Progenitor cell of endocrine pancreas (in vitro differentiated cells): ENCODE data around the gene GRID2. TPM values are rescaled to one million over a fixed set of nuclear protein-coding genes. Genes with fewer than 3 reads are reported as not detected.

Experiments
- DNase-seq: peaks from one replicate; pipeline ENCODE4 v3.0.0; 2021; ENCODE audit warnings: low spot score; ENCODE audit not compliant: unreplicated experiment
- H3K27ac Mint-ChIP-seq: 2 replicates; pipeline ENCODE4 v1.8.0; 2021; ENCODE audit warnings: mild to moderate bottlenecking, moderate library complexity, mixed read lengths
- H3K27me3 Mint-ChIP-seq: 2 replicates; pipeline ENCODE4 v1.8.0; 2021; ENCODE audit warnings: mixed read lengths
- H3K36me3 Mint-ChIP-seq: 2 replicates; pipeline ENCODE4 v1.8.0; 2022; ENCODE audit warnings: mixed read lengths; ENCODE audit not compliant: insufficient read depth
- H3K4me1 Mint-ChIP-seq: 2 replicates; pipeline ENCODE4 v1.8.0; 2021; ENCODE audit warnings: low read depth, mixed read lengths
- H3K4me3 Mint-ChIP-seq: 2 replicates; pipeline ENCODE4 v1.8.0; 2021; ENCODE audit warnings: low read depth, mild to moderate bottlenecking, moderate library complexity, mixed read lengths
- H3K9me3 Mint-ChIP-seq: 2 replicates; pipeline ENCODE4 v1.8.0; 2021; ENCODE audit warnings: low read depth, mixed read lengths
- CTCF ChIP-seq: fragments of 200-600 bp; sonication (generic); IDR thresholded peaks from one replicate; pipeline ENCODE4 v1.5.0; 2021; ENCODE audit warnings: antibody characterized with exemption, mild to moderate bottlenecking; ENCODE audit not compliant: unreplicated experiment
- total RNA-seq: library from RNA; stranded (reverse); gene quantifications from 2 replicates; pipeline ENCODE4 v1.2.1, GENCODE V29; 2021

GRID2 gene
- total RNA-seq, 1 donor from 2014 or later, result 0.69 TPM

DNA sequence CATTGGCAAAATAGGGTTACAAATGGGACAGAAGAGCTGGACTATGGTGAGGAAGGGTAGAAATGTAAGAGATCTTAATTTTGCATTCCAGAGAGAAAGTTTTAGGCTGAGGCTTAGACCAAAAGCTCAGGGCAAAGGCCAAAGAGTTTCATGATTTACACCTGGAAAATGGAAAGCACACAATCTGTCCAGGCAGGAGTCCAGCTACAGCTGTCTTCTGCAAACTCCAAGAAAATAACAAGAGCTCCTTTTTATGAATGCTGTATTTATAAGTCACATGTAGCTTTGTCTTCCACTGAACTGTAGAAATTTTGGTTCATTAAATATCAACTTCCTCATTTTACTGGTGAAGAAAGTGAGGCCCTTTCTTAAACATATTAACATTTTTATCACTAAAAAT lies 1236.8 kb downstream of the GRID2 start:
- Mint-ChIP-seq H3K4me3 (no peak overlapping the region), H3K27me3 (no peaks in the 10 kb centered on the region), H3K4me1 (no peaks in the 10 kb centered on the region), H3K36me3 (no peaks in the 10 kb centered on the region), H3K27ac (no peak overlapping the region), H3K9me3 (no peaks in the 10 kb centered on the region)
- DNase-seq, result no peak
- TF ChIP-seq CTCF, result no peak

DNA sequence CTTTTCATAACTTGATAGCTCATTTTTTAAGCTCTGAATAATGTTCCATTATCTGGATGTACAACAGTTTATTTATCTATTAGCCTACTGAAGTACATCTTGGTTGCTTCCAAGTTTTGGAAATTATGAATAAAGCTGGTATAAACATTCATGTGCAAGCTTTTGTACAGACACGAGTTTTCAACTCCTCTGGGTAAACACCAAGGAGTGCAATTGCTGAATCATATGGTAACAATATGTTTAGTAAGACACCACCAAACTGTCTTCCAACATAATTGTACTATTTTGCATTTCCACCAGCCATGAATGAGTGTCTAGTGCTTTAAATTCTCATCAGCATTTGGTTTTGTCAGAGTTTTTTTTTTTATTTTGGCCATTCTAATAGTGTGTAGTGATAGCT lies 1258.1 kb downstream of the GRID2 start:
- no peak for TF ChIP-seq CTCF
- Mint-ChIP-seq H3K27me3 (no peaks in the 10 kb centered on the region), H3K4me3 (no peak overlapping the region), H3K36me3 (no peaks in the 10 kb centered on the region), H3K4me1 (no peaks in the 10 kb centered on the region), H3K27ac (no peak overlapping the region), H3K9me3 (peaks cover 5% of the 10 kb centered on the region)
- DNase-seq, result no peak

DNA sequence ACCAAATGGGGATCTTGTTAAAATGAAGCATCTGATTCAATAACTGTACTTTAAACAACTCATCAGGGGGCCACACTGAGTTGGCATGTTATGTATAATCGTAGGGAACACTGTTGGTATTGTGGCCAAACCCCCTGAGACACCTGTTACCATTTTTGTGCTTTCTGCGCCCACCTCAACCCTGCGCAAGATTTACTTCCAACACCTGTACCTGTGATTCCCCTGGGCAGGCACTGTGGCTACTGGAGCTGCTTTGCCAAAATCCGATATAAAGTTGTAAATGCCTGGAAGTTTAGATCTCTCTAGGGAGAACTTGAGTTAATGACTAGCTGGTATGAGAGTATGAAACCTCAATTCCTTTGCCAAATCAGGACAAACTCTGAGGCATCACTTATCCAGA lies 1265.0 kb downstream of the GRID2 start:
- TF ChIP-seq CTCF, result no peak
- DNase-seq, result no peak
- Mint-ChIP-seq H3K4me3 (no peak overlapping the region), H3K27me3 (no peaks in the 10 kb centered on the region), H3K27ac (no peak overlapping the region), H3K4me1 (no peaks in the 10 kb centered on the region), H3K36me3 (no peaks in the 10 kb centered on the region), H3K9me3 (no peaks in the 10 kb centered on the region)

GRCh38 chr4:93573285-93573684 lies 1269.5 kb downstream of the GRID2 start:
- H3K27ac Mint-ChIP-seq, result no peak overlapping the region
- no peak for DNase-seq
- H3K4me1 Mint-ChIP-seq, result no peaks in the 10 kb centered on the region
- no peaks in the 10 kb centered on the region for H3K36me3 Mint-ChIP-seq
- no peak for TF ChIP-seq CTCF
- H3K27me3 Mint-ChIP-seq, result no peaks in the 10 kb centered on the region
- H3K9me3 Mint-ChIP-seq, result no peaks in the 10 kb centered on the region
- H3K4me3 Mint-ChIP-seq, result no peak overlapping the region

DNA sequence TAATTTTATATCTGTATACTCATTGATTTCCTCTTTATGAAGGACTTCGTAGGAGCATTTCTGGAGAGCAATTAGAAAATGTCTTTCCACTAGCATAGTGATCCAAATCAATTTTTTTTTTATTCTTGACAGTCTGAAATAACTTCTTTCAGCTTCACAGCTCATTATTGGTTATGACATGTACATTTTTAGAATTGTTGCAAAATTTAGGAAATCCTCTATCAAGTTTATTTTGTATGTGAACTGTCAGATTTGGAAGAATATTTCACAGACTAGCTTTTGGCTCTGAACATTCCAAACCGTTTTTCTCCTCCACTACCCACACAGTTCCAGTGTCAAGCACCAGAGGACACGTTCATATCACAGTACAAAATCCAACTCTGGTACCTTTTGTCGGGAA lies 1275.2 kb downstream of the GRID2 start:
- DNase-seq, result no peak
- H3K27ac Mint-ChIP-seq, result no peak overlapping the region
- H3K36me3 Mint-ChIP-seq, result no peaks in the 10 kb centered on the region
- H3K4me3 Mint-ChIP-seq, result no peak overlapping the region
- H3K4me1 Mint-ChIP-seq, result no peaks in the 10 kb centered on the region
- TF ChIP-seq CTCF, result no peak
- no peaks in the 10 kb centered on the region for H3K9me3 Mint-ChIP-seq
- no peaks in the 10 kb centered on the region for H3K27me3 Mint-ChIP-seq
